Psoas muscle (tissue), 8 donors: ENCODE measurements around the gene PIK3R2. TPM values are rescaled to one million over a fixed set of nuclear protein-coding genes. Genes with fewer than 3 reads are reported as not detected.
A peak's percentile ranks its signal among the peaks of the same experiment; 100 is the strongest.

Source experiments
- ATAC-seq, 4 donors: fragments of 200-7000 bp; cut with Tn5 transposase; one replicate each; pipeline ENCODE4 v1.9.1; 2020; ENCODE audit warnings: moderate library complexity in 3 of 4, mild to moderate bottlenecking in 2 of 4
- DNase-seq, 2 donors: peaks; one replicate each; pipeline ENCODE4 v3.0.0-alpha.2; 2020
- H3K27ac ChIP-seq: fragments of 200-600 bp; one replicate; pipeline ENCODE4 v1.8.0; 2022
- H3K27me3 ChIP-seq, 3 donors: fragments of 200-600 bp in 1 of 3; one replicate each; pipeline versions ENCODE4 v1.6.1 to v1.8.0; 2013 to 2022; ENCODE audit warnings: low read length in 2 of 3, mild to moderate bottlenecking in 2 of 3, moderate library complexity in 1 of 3; ENCODE audit not compliant: insufficient read depth in 3 of 3
- H3K36me3 ChIP-seq, 2 donors: fragments of 200-600 bp in 1 of 2; one replicate each; pipeline versions ENCODE4 v1.6.1 to v1.8.0; 2013 to 2022; ENCODE audit warnings: low read depth in 1 of 2, mild to moderate bottlenecking in 1 of 2, moderate library complexity in 1 of 2; ENCODE audit not compliant: insufficient read depth in 1 of 2
- H3K4me1 ChIP-seq: fragments of 200-600 bp; one replicate; pipeline ENCODE4 v1.8.0; 2022
- H3K4me3 ChIP-seq: fragments of 200-600 bp; one replicate; pipeline ENCODE4 v1.8.0; 2022; ENCODE audit warnings: mild to moderate bottlenecking
- H3K9me3 ChIP-seq: fragments of 200-600 bp; one replicate; pipeline ENCODE4 v1.8.0; 2022
- CTCF ChIP-seq: fragments of 200-600 bp; IDR thresholded peaks from one replicate; pipeline ENCODE4 v1.8.0; 2022; ENCODE audit warnings: antibody characterized with exemption
- WGBS, 3 donors: extraction: QIAGEN DNeasy Blood & Tissue Kit; methylation state at CpG; one replicate each; pipeline versions ENCODE4 v1.1.6 to v1.1.7; 2013; 5-methylcytosine and 5-hydroxymethylcytosine counted together
- intact Hi-C, 2 donors: fragments of 100-400 bp; cut with DNase I; formaldehyde crosslinking; loops; one replicate each; pipeline versions ENCODE4 v1.11.0 to v1.14.2; 2022
- polyA plus RNA-seq, 3 donors: library from polyadenylated mRNA; stranded (reverse); fragments of 200-250 nt; gene quantifications; one replicate each; pipeline ENCODE4 v1.2.3, GENCODE V29; 2013
- total RNA-seq, 4 donors: library from RNA; stranded (reverse); fragmentation: NEBNext Ultra II Directional in 2 of 4; extraction: Animal tissue kit (Norgen Biotek cat#: 25700) in 2 of 4; gene quantifications; one replicate each; pipeline versions ENCODE4 v1.2.1 to v1.2.4, GENCODE V29; 2021 to 2023
- donor health status: healthy with polysubstance abuse.
- donor health status: DM: no; HTN: no; CAD: no; lungs with moderate emphysema.
- donor health status: Bipolar disorder and iron deficiency.
- donor health status: healthy.
- donor health status: DM: yes; HTN: yes; CAD: no.
- donor health status: DM: no; HTN: no; CAD: no.
- donor health status: DM: no; HTN: no; CAD: no.
- donor health status: DM: yes; HTN: yes; CAD: no.

Gene PIK3R2
- total and polyA plus RNA-seq, 7 donors = 4.6 to 20.8 (median 8.6) TPM

- WGBS, 3 donors = 96 to 98% (median 97%) methylated on average over 15 of the region's 15 CpGs
- no peak for ATAC-seq
Observed at GRCh38 chr19:18165794-18166544, 13.0 kb downstream of the PIK3R2 start.

GRCh38 chr19:18167011-18167410 is 14.0 kb downstream of the PIK3R2 start:
- no peak for ATAC-seq
- no peaks in the 10 kb centered on the region for H3K9me3 ChIP-seq
- WGBS, 3 donors = 91 to 94% (median 92%) methylated on average over 21 of the region's 21 CpGs
- intact Hi-C loops = no loop called here
- no peaks in the 10 kb centered on the region for H3K27me3 ChIP-seq
- no peaks in the 10 kb centered on the region for H3K4me1 ChIP-seq
- peaks cover 6 to 77% of the 10 kb centered on the region in 2 donors for H3K36me3 ChIP-seq
- H3K27ac ChIP-seq = no peak overlapping the region
- H3K4me3 ChIP-seq = no peak overlapping the region
- no peak for TF ChIP-seq CTCF
- DNase-seq = no peak

More at GRCh38 chr19:18165794-18166544, 13.0 kb downstream of the PIK3R2 start:
- Histone ChIP-seq H3K4me3 (no peak overlapping the region), H3K27me3 (no peaks in the 10 kb centered on the region), H3K27ac (no peak overlapping the region), H3K36me3 (peaks cover 6 to 80% of the 10 kb centered on the region in 2 donors), H3K9me3 (no peaks in the 10 kb centered on the region), H3K4me1 (peaks cover 4% of the 10 kb centered on the region)
- no peak for DNase-seq
- intact Hi-C loops = no loop called here
- no peak for TF ChIP-seq CTCF

- Histone ChIP-seq H3K27ac (no peak overlapping the region), H3K36me3 (peaks cover 6 to 66% of the 10 kb centered on the region in 2 donors), H3K27me3 (no peaks in the 10 kb centered on the region), H3K4me3 (no peak overlapping the region), H3K4me1 (no peaks in the 10 kb centered on the region), H3K9me3 (no peaks in the 10 kb centered on the region)
- TF ChIP-seq CTCF = peak; percentile 64
- DNase-seq = peak in 1 of 2 donors; percentile 63
- peak; percentile 50 to 77 (median 66) for ATAC-seq
- intact Hi-C loops = no loop called here
- WGBS, 3 donors = 73 to 76% (median 76%) methylated on average over 14 of the region's 14 CpGs
Observed at GRCh38 chr19:18167975-18168645, 15.1 kb downstream of the PIK3R2 start.

GRCh38 chr19:18168673-18169381 is 15.9 kb downstream of the PIK3R2 start:
- Histone ChIP-seq H3K27me3 (no peaks in the 10 kb centered on the region), H3K27ac (no peak overlapping the region), H3K4me1 (peaks cover 4% of the 10 kb centered on the region), H3K9me3 (no peaks in the 10 kb centered on the region), H3K4me3 (no peak overlapping the region), H3K36me3 (peaks cover 6 to 60% of the 10 kb centered on the region in 2 donors)
- TF ChIP-seq CTCF = no peak
- intact Hi-C loops = no loop called here
- WGBS, 3 donors = 94 to 97% (median 95%) methylated on average over 62 to 66 of the region's 66 CpGs
- ATAC-seq (no peak), DNase-seq (no peak)
